ENCODE results near the gene TMEM135. TPM values are rescaled to one million over a fixed set of nuclear protein-coding genes. Genes with fewer than 3 reads are reported as not detected.

Gene TMEM135
- total RNA-seq, 3 donors from 2014 or later: 38.3 to 46.8 (median 43.2) TPM

DNA sequence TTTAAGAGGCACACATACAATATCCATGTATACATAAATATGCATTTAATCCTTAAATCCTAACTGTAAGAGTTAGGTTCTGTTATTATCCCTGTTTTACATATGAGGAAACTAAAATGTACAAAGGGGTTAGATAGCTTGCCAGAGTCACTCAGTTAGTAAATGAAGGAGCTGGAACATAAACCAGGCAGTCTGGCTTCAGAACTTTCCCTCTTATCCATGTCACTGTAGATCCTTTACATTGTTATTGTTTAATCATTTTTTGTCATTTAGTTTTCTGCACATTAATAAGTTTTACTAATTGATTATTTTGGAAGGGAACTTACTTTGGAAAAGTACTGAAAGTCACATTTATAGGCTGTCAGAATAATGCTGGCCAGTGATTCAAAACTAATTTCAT lies 282.4 kb downstream of the TMEM135 start:
- no peak overlapping the region for H3K4me3 ChIP-seq
- H3K9me3 ChIP-seq: no peaks in the 10 kb centered on the region

DNA sequence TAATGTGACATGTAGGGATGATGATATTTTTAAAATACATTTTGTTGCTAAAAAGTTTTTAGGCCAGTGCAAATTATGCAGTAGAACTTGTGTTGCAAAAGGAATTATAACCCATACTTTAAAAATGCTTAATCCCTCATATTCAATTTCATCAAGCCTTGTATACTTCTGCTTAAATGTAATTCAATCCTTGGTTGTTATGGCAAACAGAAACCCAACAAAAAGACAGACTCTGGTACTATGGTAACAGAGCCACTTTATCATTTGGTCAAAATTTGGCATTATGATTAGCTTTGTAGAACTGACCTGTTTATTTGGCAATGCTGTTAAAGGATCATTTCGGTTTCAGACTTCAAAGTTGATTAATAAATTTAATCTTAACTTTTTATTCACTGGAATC lies 284.8 kb downstream of the TMEM135 start:
- no peak for TF ChIP-seq POLR2AphosphoS5 (IDR thresholded peaks at IDR 0.05)
- TF ChIP-seq POLR2A (IDR thresholded peaks at IDR 0.05): no peak
- TF ChIP-seq, protein P1, sequence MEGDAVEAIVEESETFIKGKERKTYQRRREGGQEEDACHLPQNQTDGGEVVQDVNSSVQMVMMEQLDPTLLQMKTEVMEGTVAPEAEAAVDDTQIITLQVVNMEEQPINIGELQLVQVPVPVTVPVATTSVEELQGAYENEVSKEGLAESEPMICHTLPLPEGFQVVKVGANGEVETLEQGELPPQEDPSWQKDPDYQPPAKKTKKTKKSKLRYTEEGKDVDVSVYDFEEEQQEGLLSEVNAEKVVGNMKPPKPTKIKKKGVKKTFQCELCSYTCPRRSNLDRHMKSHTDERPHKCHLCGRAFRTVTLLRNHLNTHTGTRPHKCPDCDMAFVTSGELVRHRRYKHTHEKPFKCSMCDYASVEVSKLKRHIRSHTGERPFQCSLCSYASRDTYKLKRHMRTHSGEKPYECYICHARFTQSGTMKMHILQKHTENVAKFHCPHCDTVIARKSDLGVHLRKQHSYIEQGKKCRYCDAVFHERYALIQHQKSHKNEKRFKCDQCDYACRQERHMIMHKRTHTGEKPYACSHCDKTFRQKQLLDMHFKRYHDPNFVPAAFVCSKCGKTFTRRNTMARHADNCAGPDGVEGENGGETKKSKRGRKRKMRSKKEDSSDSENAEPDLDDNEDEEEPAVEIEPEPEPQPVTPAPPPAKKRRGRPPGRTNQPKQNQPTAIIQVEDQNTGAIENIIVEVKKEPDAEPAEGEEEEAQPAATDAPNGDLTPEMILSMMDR (IDR thresholded peaks at IDR 0.05): no peak
- Histone ChIP-seq H3K27ac (no peak overlapping the region), H3K27me3 (no peaks in the 10 kb centered on the region), H3K4me1 (no peaks in the 10 kb centered on the region), H3K4me3 (no peak overlapping the region), H3K36me3 (peaks cover 2% of the 10 kb centered on the region), H3K9me3 (no peaks in the 10 kb centered on the region)
- DNase-seq (ENCODE audit: low spot score in 2 of 2): no peak
- intact Hi-C loops (cut with DNase I; ENCODE audit: low total_unique reads): no loop called here

More for the DNA sequence above, 282.4 kb downstream of the TMEM135 start:
- DNase-seq (ENCODE audit: low spot score in 2 of 2): no peak
- Histone ChIP-seq H3K36me3 (peaks cover 2% of the 10 kb centered on the region), H3K4me1 (no peaks in the 10 kb centered on the region), H3K27ac (no peak overlapping the region), H3K27me3 (no peaks in the 10 kb centered on the region)
- TF ChIP-seq, protein P1 (IDR thresholded peaks at IDR 0.05): no peak
- TF ChIP-seq POLR2A (IDR thresholded peaks at IDR 0.05) (no peak), POLR2AphosphoS5 (IDR thresholded peaks at IDR 0.05) (no peak)
- intact Hi-C loops (cut with DNase I; ENCODE audit: low total_unique reads): no loop called here

DNA sequence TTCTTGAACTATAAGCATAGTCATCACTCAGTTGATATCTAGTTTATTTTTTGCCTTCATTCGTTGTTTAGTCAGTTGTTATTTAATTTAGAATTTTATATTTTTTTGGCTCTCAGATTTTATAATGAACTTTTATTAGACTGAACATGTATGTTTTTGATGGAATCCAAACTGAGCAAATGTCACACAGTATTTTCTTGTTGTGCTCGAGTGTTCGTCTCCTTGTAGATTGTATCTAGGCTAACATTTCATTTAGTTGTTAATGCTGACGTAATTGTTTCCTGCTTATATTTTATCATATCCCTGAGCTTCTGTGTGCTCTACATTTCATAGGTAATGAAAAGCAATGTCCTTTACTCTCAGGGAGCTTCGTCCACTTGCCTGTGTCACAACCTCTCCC lies 286.2 kb downstream of the TMEM135 start:
- intact Hi-C loops (cut with DNase I; ENCODE audit: low total_unique reads): no loop called here
- H3K4me1 ChIP-seq: no peaks in the 10 kb centered on the region
- no peak overlapping the region for H3K4me3 ChIP-seq
- no peaks in the 10 kb centered on the region for H3K27me3 ChIP-seq
- DNase-seq (ENCODE audit: low spot score in 2 of 2): no peak
- no peak overlapping the region for H3K27ac ChIP-seq
- no peaks in the 10 kb centered on the region for H3K9me3 ChIP-seq
- no peak for TF ChIP-seq POLR2A (IDR thresholded peaks at IDR 0.05)
- TF ChIP-seq, protein P1 (IDR thresholded peaks at IDR 0.05): no peak
- TF ChIP-seq POLR2AphosphoS5 (IDR thresholded peaks at IDR 0.05): no peak
- H3K36me3 ChIP-seq: peaks cover 2% of the 10 kb centered on the region

DNA sequence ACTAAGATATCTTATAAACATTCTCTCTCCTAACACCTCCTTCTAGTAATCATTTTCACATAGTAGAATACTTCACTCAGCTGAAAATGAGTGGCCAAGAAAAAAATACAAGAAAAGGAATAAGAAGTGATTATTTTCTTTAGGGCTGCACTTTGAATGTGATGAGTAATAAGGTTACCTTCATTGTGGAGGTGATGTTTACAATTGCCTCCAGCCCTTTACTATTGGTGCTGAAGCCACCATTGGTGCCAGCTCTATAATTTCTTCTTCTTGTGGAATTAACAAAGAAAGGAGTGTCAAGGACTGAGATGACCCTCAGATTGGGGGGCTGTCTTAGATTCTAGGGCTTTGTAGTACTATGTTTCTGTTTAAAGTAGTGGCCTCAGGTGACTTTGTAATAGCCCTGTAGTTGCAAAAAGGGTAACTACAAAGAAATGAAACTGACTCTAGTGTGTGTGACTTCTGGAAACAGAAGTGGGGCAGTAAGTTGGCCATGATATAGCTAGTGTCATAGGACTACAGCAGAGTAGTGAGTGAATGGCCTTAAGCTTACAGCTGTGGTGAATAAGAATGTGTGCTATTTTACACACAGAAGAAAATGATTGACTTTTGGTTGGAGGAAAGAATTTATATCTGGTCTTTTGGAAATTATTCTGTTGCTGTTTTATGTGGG lies 287.2 kb downstream of the TMEM135 start:
- intact Hi-C loops (cut with DNase I; ENCODE audit: low total_unique reads): no loop called here
- no peaks in the 10 kb centered on the region for H3K9me3 ChIP-seq
- no peak overlapping the region for H3K27ac ChIP-seq
- TF ChIP-seq POLR2AphosphoS5 (IDR thresholded peaks at IDR 0.05): no peak
- TF ChIP-seq, protein P1 (IDR thresholded peaks at IDR 0.05): no peak
- no peak for TF ChIP-seq POLR2A (IDR thresholded peaks at IDR 0.05)
- H3K27me3 ChIP-seq: no peaks in the 10 kb centered on the region
- no peak for DNase-seq (ENCODE audit: low spot score in 2 of 2)
- no peaks in the 10 kb centered on the region for H3K4me1 ChIP-seq
- H3K4me3 ChIP-seq: no peak overlapping the region
- peaks cover 2% of the 10 kb centered on the region for H3K36me3 ChIP-seq

DNA sequence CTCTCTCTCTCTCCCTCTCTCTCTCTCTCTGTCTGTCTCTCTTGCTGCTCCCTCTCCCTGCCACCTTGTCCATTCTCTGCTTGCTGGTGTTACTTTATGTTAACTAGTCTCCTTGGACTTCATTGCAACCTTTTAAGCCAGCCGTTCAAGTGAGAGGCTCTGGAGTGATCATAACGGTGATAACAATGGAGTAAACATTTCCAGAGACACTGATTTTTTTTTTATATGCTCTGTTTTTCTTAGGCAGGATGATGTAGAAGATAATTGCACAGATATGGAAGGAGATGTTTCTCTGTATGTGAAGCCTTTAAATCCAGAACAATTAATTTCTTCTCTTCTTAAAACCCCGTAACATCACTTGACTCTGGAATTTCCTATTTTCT lies 287.7 kb downstream of the TMEM135 start:
- Histone ChIP-seq H3K36me3 (peaks cover 2% of the 10 kb centered on the region), H3K9me3 (no peaks in the 10 kb centered on the region), H3K4me3 (no peak overlapping the region), H3K27ac (no peak overlapping the region), H3K4me1 (no peaks in the 10 kb centered on the region), H3K27me3 (no peaks in the 10 kb centered on the region)
- TF ChIP-seq POLR2AphosphoS5 (IDR thresholded peaks at IDR 0.05): no peak
- TF ChIP-seq POLR2A (IDR thresholded peaks at IDR 0.05): no peak
- TF ChIP-seq, protein P1 (IDR thresholded peaks at IDR 0.05): no peak
- DNase-seq (ENCODE audit: low spot score in 2 of 2): no peak
- intact Hi-C loops (cut with DNase I; ENCODE audit: low total_unique reads): no loop called here

All from breast epithelium (tissue), 4 donors.